PC-9 (cell line): ENCODE measurements around the gene PIK3R1. TPM values are rescaled to one million over a fixed set of nuclear protein-coding genes. Genes with fewer than 3 reads are reported as not detected.

ENCODE experiments used
- BruUV-seq: library from RNA; stranded (reverse); fragments of 400-500 nt; replicated peaks from 2 replicates; lab custom pipeline; 2021; lab: Mats Ljungman, UMichigan
- CTCF ChIA-PET: fragments of 300-600 bp; sonication (Branson Sonifier 250); formaldehyde crosslinking; loops from one replicate; lab custom pipeline; 2022; ENCODE audit warnings: antibody characterized with exemption; lab: Charles Lee
- POLR2A ChIA-PET: fragments of 300-600 bp; sonication (Branson Sonifier 250); formaldehyde crosslinking; loops from one replicate; lab custom pipeline; 2022; ENCODE audit warnings: antibody characterized with exemption; ENCODE audit not compliant: unreplicated experiment; lab: Charles Lee
- DNase-seq, 2 experiments: peaks; one replicate each; pipeline versions ENCODE4 v3.0.0 to v3.0.0-alpha.2; 2015 to 2022; ENCODE audit warnings: mixed read lengths in 1 of 2
- H2AFZ ChIP-seq: fragments of 200-600 bp; sonication (generic); 2 replicates; pipeline ENCODE4 v1.8.1; 2017; ENCODE audit warnings: antibody characterized with exemption
- H3F3A ChIP-seq: fragments of 200-600 bp; sonication (generic); 2 replicates; pipeline ENCODE4 v1.8.1; 2017; ENCODE audit warnings: antibody characterized with exemption, mild to moderate bottlenecking, low read depth; ENCODE audit not compliant: insufficient read depth
- H3K27ac ChIP-seq: fragments of 200-600 bp; sonication (generic); 2 replicates; pipeline ENCODE4 v1.6.1; 2016; ENCODE audit warnings: mixed run types
- H3K27me3 ChIP-seq: fragments of 200-600 bp; sonication (generic); 2 replicates; pipeline ENCODE4 v1.6.1; 2016; ENCODE audit warnings: low read depth, mixed run types; ENCODE audit not compliant: insufficient read depth
- H3K36me3 ChIP-seq: fragments of 200-600 bp; sonication (generic); 2 replicates; pipeline ENCODE4 v1.6.1; 2016; ENCODE audit warnings: low read depth, mixed run types
- H3K4me1 ChIP-seq: fragments of 200-600 bp; sonication (generic); replicated peaks from 2 replicates; pipeline ENCODE4 v1.6.1; 2016; ENCODE audit warnings: mixed run types; ENCODE audit not compliant: insufficient read depth
- H3K4me2 ChIP-seq: fragments of 200-600 bp; sonication (generic); 2 replicates; pipeline ENCODE4 v1.6.1; 2017; ENCODE audit warnings: mixed run types
- H3K4me3 ChIP-seq: fragments of 200-600 bp; sonication (generic); 2 replicates; pipeline ENCODE4 v1.6.1; 2016; ENCODE audit warnings: mixed run types
- H3K79me2 ChIP-seq: fragments of 200-600 bp; sonication (generic); 2 replicates; pipeline ENCODE4 v1.6.1; 2017; ENCODE audit warnings: low read depth, mixed run types
- H3K9me2 ChIP-seq: fragments of 200-600 bp; sonication (generic); 2 replicates; pipeline ENCODE4 v1.8.1; 2017; ENCODE audit warnings: mild to moderate bottlenecking; ENCODE audit not compliant: insufficient read depth
- H3K9me3 ChIP-seq: fragments of 200-600 bp; sonication (generic); 2 replicates; pipeline ENCODE4 v1.8.1; 2016; ENCODE audit warnings: low read depth; ENCODE audit not compliant: insufficient read depth
- H4K20me1 ChIP-seq: fragments of 200-600 bp; sonication (generic); 2 replicates; pipeline ENCODE4 v1.8.1; 2017; ENCODE audit not compliant: insufficient read depth
- CTCF ChIP-seq: fragments of 200-600 bp; sonication (generic); conservative IDR thresholded peaks from 2 replicates; pipeline ENCODE4 v1.6.1; 2017; ENCODE audit warnings: mixed run types, antibody characterized with exemption, mild to moderate bottlenecking, moderate library complexity
- EZH2 ChIP-seq: fragments of 200-600 bp; sonication (generic); IDR thresholded peaks from 2 replicates; pipeline ENCODE4 v1.8.0; 2017; ENCODE audit warnings: antibody characterized with exemption, low read depth
- intact Hi-C: fragments of 100-400 bp; cut with micrococcal nuclease; formaldehyde crosslinking; loops from one replicate; pipeline ENCODE4 v1.10.0; 2022; ENCODE audit not compliant: unreplicated experiment
- total RNA-seq: library from RNA; stranded (reverse); gene quantifications from 2 replicates; pipeline ENCODE4 v1.2.3, GENCODE V29; 2021

PIK3R1 gene
- total RNA-seq, 1 experiment from 2014 or later: 15.9 TPM

DNA sequence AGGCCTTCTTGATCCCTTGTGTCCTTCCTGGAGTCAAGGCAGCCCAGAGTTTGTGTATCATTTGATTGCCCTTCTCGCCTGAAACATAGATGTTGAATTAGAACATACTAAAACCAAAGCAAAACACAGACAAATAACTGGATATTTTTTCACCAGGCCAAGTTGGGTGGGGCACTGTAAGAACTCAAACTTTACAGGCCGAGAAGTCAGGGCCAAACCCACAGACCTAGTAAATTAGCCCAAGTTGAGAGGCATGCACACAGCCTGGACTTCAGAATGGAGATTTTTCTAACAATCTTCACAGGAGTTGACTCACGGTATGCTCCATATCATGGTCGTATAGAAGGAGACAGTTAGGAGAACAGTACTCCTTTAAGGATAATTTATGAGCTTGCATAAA, 121.7 kb downstream of the PIK3R1 start:
- POLR2A ChIA-PET: no interaction called here
- H3K9me3 ChIP-seq: no peaks in the 10 kb centered on the region
- no peaks in the 10 kb centered on the region for H4K20me1 ChIP-seq
- no peaks in the 10 kb centered on the region for H3K9me2 ChIP-seq
- H3K27me3 ChIP-seq: no peaks in the 10 kb centered on the region
- no peaks in the 10 kb centered on the region for H3K79me2 ChIP-seq
- H3K27ac ChIP-seq: no peak overlapping the region
- no peak overlapping the region for H3K4me2 ChIP-seq
- DNase-seq: no peak
- intact Hi-C loops: no loop called here
- peaks cover 30% of the 10 kb centered on the region for H3K4me1 ChIP-seq
- CTCF ChIA-PET: no interaction called here
- peaks cover 21% of the 10 kb centered on the region for H3F3A ChIP-seq
- no peak overlapping the region for H2AFZ ChIP-seq
- no peak for TF ChIP-seq CTCF
- TF ChIP-seq EZH2: no peak
- no TSS peak for BruUV-seq
- no peak overlapping the region for H3K4me3 ChIP-seq
- no peaks in the 10 kb centered on the region for H3K36me3 ChIP-seq

GRCh38 chr5:68339921-68340321, 124.4 kb downstream of the PIK3R1 start:
- no peak overlapping the region for H3K27ac ChIP-seq
- ChIA-PET CTCF (no interaction called here), POLR2A (no interaction called here)
- TF ChIP-seq CTCF (no peak), EZH2 (no peak)
- no peaks in the 10 kb centered on the region for H3K27me3 ChIP-seq
- H3K4me1 ChIP-seq: peaks cover 27% of the 10 kb centered on the region
- no peaks in the 10 kb centered on the region for H3K79me2 ChIP-seq
- H3K36me3 ChIP-seq: no peaks in the 10 kb centered on the region
- no peak for DNase-seq
- H3K4me3 ChIP-seq: no peak overlapping the region
- intact Hi-C loops: no loop called here
- peaks cover 14% of the 10 kb centered on the region; the same call in 1 of the 2 replicates for H3F3A ChIP-seq
- H3K4me2 ChIP-seq: no peak overlapping the region
- H3K9me2 ChIP-seq: no peaks in the 10 kb centered on the region
- BruUV-seq: no TSS peak
- H3K9me3 ChIP-seq: no peaks in the 10 kb centered on the region
- H2AFZ ChIP-seq: no peak overlapping the region
- no peaks in the 10 kb centered on the region for H4K20me1 ChIP-seq

DNA sequence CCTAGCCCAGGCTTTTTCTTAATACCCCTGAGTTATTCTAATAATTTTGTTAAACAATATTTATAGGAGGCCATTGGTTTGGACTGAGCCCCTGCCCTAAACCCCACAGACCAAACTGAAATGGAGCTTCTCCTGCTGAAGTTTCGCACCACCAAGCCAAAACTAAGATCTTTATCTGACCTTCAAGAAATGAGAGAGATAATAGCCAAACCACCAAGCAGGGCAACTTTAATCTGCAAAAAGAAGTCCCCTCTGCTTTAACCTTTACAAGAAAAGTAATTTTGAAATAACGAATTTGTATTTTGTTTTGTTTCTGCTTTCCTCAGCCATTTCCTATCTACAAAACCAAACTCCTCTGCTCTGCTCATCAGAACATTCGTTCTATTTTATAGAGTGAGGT, 125.5 kb downstream of the PIK3R1 start:
- peaks cover 18% of the 10 kb centered on the region; the same call in 1 of the 2 replicates for H3F3A ChIP-seq
- H4K20me1 ChIP-seq: no peaks in the 10 kb centered on the region
- DNase-seq: no peak
- H3K9me2 ChIP-seq: no peaks in the 10 kb centered on the region
- H3K4me3 ChIP-seq: no peak overlapping the region
- H3K36me3 ChIP-seq: no peaks in the 10 kb centered on the region
- H3K79me2 ChIP-seq: no peaks in the 10 kb centered on the region
- no TSS peak for BruUV-seq
- intact Hi-C loops: no loop called here
- H3K4me2 ChIP-seq: no peak overlapping the region
- no peaks in the 10 kb centered on the region for H3K27me3 ChIP-seq
- CTCF ChIA-PET: no interaction called here
- H3K9me3 ChIP-seq: no peaks in the 10 kb centered on the region
- peaks cover 29% of the 10 kb centered on the region for H3K4me1 ChIP-seq
- H2AFZ ChIP-seq: no peak overlapping the region
- TF ChIP-seq EZH2 (no peak), CTCF (no peak)
- no peak overlapping the region for H3K27ac ChIP-seq
- POLR2A ChIA-PET: interaction anchor here (0.7 kb wide), 1 partner anchor 116 kb away, joined by 4 read pairs; no protein-coding TSS in a partner anchor
